Activated naive CD4-positive, alpha-beta T cell treated with anti-CD3 and anti-CD28 coated beads, Interleukin-2, amount 50 U/mL, for 24 hours (primary cell): Measurements from ENCODE around the gene NPAS3.

ENCODE experiments used
- H3K27ac Mint-ChIP-seq: one replicate; pipeline ENCODE4 v1.8.0; 2021; ENCODE audit warnings: mild to moderate bottlenecking, mixed read lengths
- H3K27me3 Mint-ChIP-seq: one replicate; pipeline ENCODE4 v1.8.0; 2021; ENCODE audit warnings: mixed read lengths
- H3K36me3 Mint-ChIP-seq: one replicate; pipeline ENCODE4 v1.8.0; 2021; ENCODE audit warnings: mixed read lengths
- H3K4me1 Mint-ChIP-seq: one replicate; pipeline ENCODE4 v1.8.0; 2021; ENCODE audit warnings: mixed read lengths
- H3K4me3 Mint-ChIP-seq: one replicate; pipeline ENCODE4 v1.8.0; 2021; ENCODE audit warnings: mild to moderate bottlenecking, mixed read lengths
- H3K9me3 Mint-ChIP-seq: one replicate; pipeline ENCODE4 v1.8.0; 2021; ENCODE audit warnings: mixed read lengths

Gene NPAS3

GRCh38 chr14:33491112-33491511, 552.4 kb downstream of the NPAS3 start:
- H3K9me3 Mint-ChIP-seq, result peaks cover 6% of the 10 kb centered on the region
- H3K36me3 Mint-ChIP-seq, result no peaks in the 10 kb centered on the region
- H3K4me1 Mint-ChIP-seq, result no peaks in the 10 kb centered on the region
- no peak overlapping the region for H3K4me3 Mint-ChIP-seq
- H3K27ac Mint-ChIP-seq, result no peak overlapping the region
- H3K27me3 Mint-ChIP-seq, result no peaks in the 10 kb centered on the region

- no peak overlapping the region for H3K4me3 Mint-ChIP-seq
- H3K4me1 Mint-ChIP-seq, result no peaks in the 10 kb centered on the region
- no peaks in the 10 kb centered on the region for H3K27me3 Mint-ChIP-seq
- H3K36me3 Mint-ChIP-seq, result no peaks in the 10 kb centered on the region
- peaks cover 6% of the 10 kb centered on the region for H3K9me3 Mint-ChIP-seq
- no peak overlapping the region for H3K27ac Mint-ChIP-seq
Measured at GRCh38 chr14:33492491-33492890, 553.8 kb downstream of the NPAS3 start.

GRCh38 chr14:33493266-33493665, 554.6 kb downstream of the NPAS3 start:
- no peaks in the 10 kb centered on the region for H3K27me3 Mint-ChIP-seq
- H3K9me3 Mint-ChIP-seq, result peaks cover 6% of the 10 kb centered on the region
- H3K4me1 Mint-ChIP-seq, result no peaks in the 10 kb centered on the region
- no peak overlapping the region for H3K4me3 Mint-ChIP-seq
- no peaks in the 10 kb centered on the region for H3K36me3 Mint-ChIP-seq
- H3K27ac Mint-ChIP-seq, result no peak overlapping the region

- no peak overlapping the region for H3K27ac Mint-ChIP-seq
- H3K27me3 Mint-ChIP-seq, result no peaks in the 10 kb centered on the region
- no peaks in the 10 kb centered on the region for H3K4me1 Mint-ChIP-seq
- no peak overlapping the region for H3K4me3 Mint-ChIP-seq
- no peaks in the 10 kb centered on the region for H3K36me3 Mint-ChIP-seq
- H3K9me3 Mint-ChIP-seq, result peaks cover 6% of the 10 kb centered on the region
Measured at GRCh38 chr14:33493990-33494389, 555.3 kb downstream of the NPAS3 start.

GRCh38 chr14:33499687-33500086, 561.0 kb downstream of the NPAS3 start:
- Mint-ChIP-seq H3K27me3 (no peaks in the 10 kb centered on the region), H3K9me3 (peaks cover 16% of the 10 kb centered on the region), H3K36me3 (no peaks in the 10 kb centered on the region), H3K4me3 (no peak overlapping the region), H3K27ac (no peak overlapping the region), H3K4me1 (no peaks in the 10 kb centered on the region)

- H3K9me3 Mint-ChIP-seq, result peaks cover 11% of the 10 kb centered on the region
- H3K27ac Mint-ChIP-seq, result no peak overlapping the region
Measured at GRCh38 chr14:33504246-33505099, 565.8 kb downstream of the NPAS3 start.

GRCh38 chr14:33505266-33505962, 566.7 kb downstream of the NPAS3 start:
- H3K4me3 Mint-ChIP-seq, result no peak overlapping the region
- no peaks in the 10 kb centered on the region for H3K36me3 Mint-ChIP-seq
- H3K4me1 Mint-ChIP-seq, result no peaks in the 10 kb centered on the region
- peaks cover 6% of the 10 kb centered on the region for H3K9me3 Mint-ChIP-seq
- no peak overlapping the region for H3K27ac Mint-ChIP-seq
- no peaks in the 10 kb centered on the region for H3K27me3 Mint-ChIP-seq

More at GRCh38 chr14:33504246-33505099, 565.8 kb downstream of the NPAS3 start:
- Mint-ChIP-seq H3K36me3 (no peaks in the 10 kb centered on the region), H3K27me3 (no peaks in the 10 kb centered on the region), H3K4me3 (no peak overlapping the region), H3K4me1 (no peaks in the 10 kb centered on the region)

- no peak overlapping the region for H3K4me3 Mint-ChIP-seq
- no peaks in the 10 kb centered on the region for H3K36me3 Mint-ChIP-seq
- H3K27ac Mint-ChIP-seq, result no peak overlapping the region
Measured at GRCh38 chr14:33505963-33506329, 567.3 kb downstream of the NPAS3 start.

GRCh38 chr14:33508126-33509062, 569.7 kb downstream of the NPAS3 start:
- Mint-ChIP-seq H3K36me3 (no peaks in the 10 kb centered on the region), H3K9me3 (peaks cover 4% of the 10 kb centered on the region), H3K4me3 (no peak overlapping the region), H3K27ac (no peak overlapping the region), H3K27me3 (peaks cover 3% of the 10 kb centered on the region), H3K4me1 (no peaks in the 10 kb centered on the region)

More at GRCh38 chr14:33505963-33506329, 567.3 kb downstream of the NPAS3 start:
- Mint-ChIP-seq H3K27me3 (peaks cover 3% of the 10 kb centered on the region), H3K4me1 (no peaks in the 10 kb centered on the region), H3K9me3 (peaks cover 6% of the 10 kb centered on the region)

- Mint-ChIP-seq H3K27me3 (peaks cover 3% of the 10 kb centered on the region), H3K4me3 (no peak overlapping the region), H3K27ac (no peak overlapping the region), H3K36me3 (no peaks in the 10 kb centered on the region), H3K9me3 (peaks cover 4% of the 10 kb centered on the region), H3K4me1 (no peaks in the 10 kb centered on the region)
Measured at GRCh38 chr14:33509454-33509853, 570.8 kb downstream of the NPAS3 start.

- Mint-ChIP-seq H3K4me3 (no peak overlapping the region), H3K27ac (no peak overlapping the region), H3K9me3 (peaks cover 4% of the 10 kb centered on the region), H3K27me3 (peaks cover 3% of the 10 kb centered on the region), H3K36me3 (no peaks in the 10 kb centered on the region), H3K4me1 (no peaks in the 10 kb centered on the region)
Measured at GRCh38 chr14:33510063-33510481, 571.4 kb downstream of the NPAS3 start.

- peaks cover 3% of the 10 kb centered on the region for H3K27me3 Mint-ChIP-seq
- H3K4me3 Mint-ChIP-seq, result no peak overlapping the region
- H3K4me1 Mint-ChIP-seq, result no peaks in the 10 kb centered on the region
- no peak overlapping the region for H3K27ac Mint-ChIP-seq
- H3K36me3 Mint-ChIP-seq, result no peaks in the 10 kb centered on the region
- peaks cover 4% of the 10 kb centered on the region for H3K9me3 Mint-ChIP-seq
Measured at GRCh38 chr14:33510991-33511390, 572.3 kb downstream of the NPAS3 start.

- Mint-ChIP-seq H3K36me3 (no peaks in the 10 kb centered on the region), H3K27ac (no peak overlapping the region), H3K27me3 (peaks cover 3% of the 10 kb centered on the region), H3K9me3 (peaks cover 4% of the 10 kb centered on the region), H3K4me1 (no peaks in the 10 kb centered on the region), H3K4me3 (no peak overlapping the region)
Measured at GRCh38 chr14:33511851-33512640, 573.4 kb downstream of the NPAS3 start.

GRCh38 chr14:33515441-33515840, 576.8 kb downstream of the NPAS3 start:
- H3K27ac Mint-ChIP-seq, result no peak overlapping the region
- no peak overlapping the region for H3K4me3 Mint-ChIP-seq
- peaks cover 3% of the 10 kb centered on the region for H3K27me3 Mint-ChIP-seq
- no peaks in the 10 kb centered on the region for H3K36me3 Mint-ChIP-seq
- H3K9me3 Mint-ChIP-seq, result peaks cover 4% of the 10 kb centered on the region
- no peaks in the 10 kb centered on the region for H3K4me1 Mint-ChIP-seq

- Mint-ChIP-seq H3K9me3 (peaks cover 4% of the 10 kb centered on the region), H3K4me1 (no peaks in the 10 kb centered on the region), H3K27ac (no peak overlapping the region), H3K4me3 (no peak overlapping the region), H3K36me3 (no peaks in the 10 kb centered on the region), H3K27me3 (no peaks in the 10 kb centered on the region)
Measured at GRCh38 chr14:33515899-33516298, 577.2 kb downstream of the NPAS3 start.
